Caco-2 (cell line): ENCODE measurements around the gene NOL4L. TPM values are rescaled to one million over a fixed set of nuclear protein-coding genes. Genes with fewer than 3 reads are reported as not detected.

Source experiments
- BruUV-seq: library from RNA; stranded (reverse); fragments of 400-500 nt; replicated peaks from 2 replicates; lab custom pipeline; 2021; lab: Mats Ljungman, UMichigan
- CTCF ChIA-PET: fragments of 300-600 bp; sonication (Branson Sonifier 250); formaldehyde crosslinking; loops from one replicate; lab custom pipeline; 2022; ENCODE audit warnings: antibody characterized with exemption; lab: Charles Lee
- POLR2A ChIA-PET: fragments of 300-600 bp; sonication (Branson Sonifier 250); formaldehyde crosslinking; loops from one replicate; lab custom pipeline; 2022; ENCODE audit warnings: antibody characterized with exemption; lab: Charles Lee
- DNase-seq, 2 experiments: peaks; one replicate each; pipeline versions ENCODE4 v3.0.0 to v3.0.0-alpha.2; 2020 to 2022
- H3K27me3 ChIP-seq: replicated peaks from 2 replicates; pipeline ENCODE4 v1.6.0; 2011; ENCODE audit warnings: low read length; ENCODE audit not compliant: control insufficient read depth, insufficient read depth
- H3K36me3 ChIP-seq: 2 replicates; pipeline ENCODE4 v1.5.1; 2011; ENCODE audit warnings: low read length; ENCODE audit not compliant: control insufficient read depth, insufficient read depth
- H3K4me1 ChIP-seq: fragments of 250-450 bp; sonication (Bioruptor Pico); 2 replicates; pipeline ENCODE4 v1.5.1; 2020; ENCODE audit warnings: mild to moderate bottlenecking
- H3K4me3 ChIP-seq: 2 replicates; pipeline ENCODE4 v1.5.1; 2011; ENCODE audit warnings: low read depth, mild to moderate bottlenecking, control low read depth, low read length
- H3K9me3 ChIP-seq: fragments of 250-450 bp; sonication (Bioruptor Pico); 2 replicates; pipeline ENCODE4 v1.5.1; 2020; ENCODE audit warnings: mild to moderate bottlenecking, moderate library complexity
- H3K27ac Mint-ChIP-seq: one replicate; pipeline ENCODE4 v1.8.0; 2022; ENCODE audit warnings: mixed read lengths; ENCODE audit not compliant: unreplicated experiment
- H3K27me3 Mint-ChIP-seq: one replicate; pipeline ENCODE4 v1.8.0; 2022; ENCODE audit warnings: mixed read lengths; ENCODE audit not compliant: insufficient read depth, unreplicated experiment
- H3K36me3 Mint-ChIP-seq: one replicate; pipeline ENCODE4 v1.8.0; 2022; ENCODE audit warnings: mild to moderate bottlenecking, mixed read lengths; ENCODE audit not compliant: insufficient read depth, unreplicated experiment
- H3K4me1 Mint-ChIP-seq: one replicate; pipeline ENCODE4 v1.8.0; 2022; ENCODE audit warnings: low read depth, mixed read lengths; ENCODE audit not compliant: unreplicated experiment
- H3K4me3 Mint-ChIP-seq: one replicate; pipeline ENCODE4 v1.8.0; 2022; ENCODE audit warnings: mild to moderate bottlenecking, moderate library complexity, mixed read lengths; ENCODE audit not compliant: unreplicated experiment
- H3K9me3 Mint-ChIP-seq: one replicate; pipeline ENCODE4 v1.8.0; 2022; ENCODE audit warnings: mixed read lengths; ENCODE audit not compliant: unreplicated experiment
- intact Hi-C: fragments of 100-400 bp; cut with micrococcal nuclease; formaldehyde crosslinking; loops from one replicate; pipeline ENCODE4 v1.10.0; 2022; ENCODE audit not compliant: unreplicated experiment
- total RNA-seq: library from RNA; stranded (reverse); gene quantifications from 2 replicates; pipeline ENCODE4 v1.2.3, GENCODE V29; 2022
- TF ChIP-seq, protein P1 (sequence below), 2 experiments: fragments of 200-600 bp in 1 of 2; IDR thresholded peaks; 1 replicate in 1 of 2; 2 replicates in 1 of 2; pipeline versions ENCODE4 v1.5.1 to v1.8.0; 2011 to 2022; ENCODE audit warnings: antibody characterized with exemption in 1 of 2, control low read depth in 1 of 2, inconsistent platforms in 1 of 2, low read depth in 1 of 2, low read length in 1 of 2, mild to moderate bottlenecking in 1 of 2, moderate library complexity in 1 of 2; ENCODE audit not compliant: insufficient read depth in 1 of 2, severe bottlenecking in 1 of 2, unreplicated experiment in 1 of 2

Gene NOL4L
- total RNA-seq, 1 experiment from 2014 or later, result 80.9 TPM

DNA sequence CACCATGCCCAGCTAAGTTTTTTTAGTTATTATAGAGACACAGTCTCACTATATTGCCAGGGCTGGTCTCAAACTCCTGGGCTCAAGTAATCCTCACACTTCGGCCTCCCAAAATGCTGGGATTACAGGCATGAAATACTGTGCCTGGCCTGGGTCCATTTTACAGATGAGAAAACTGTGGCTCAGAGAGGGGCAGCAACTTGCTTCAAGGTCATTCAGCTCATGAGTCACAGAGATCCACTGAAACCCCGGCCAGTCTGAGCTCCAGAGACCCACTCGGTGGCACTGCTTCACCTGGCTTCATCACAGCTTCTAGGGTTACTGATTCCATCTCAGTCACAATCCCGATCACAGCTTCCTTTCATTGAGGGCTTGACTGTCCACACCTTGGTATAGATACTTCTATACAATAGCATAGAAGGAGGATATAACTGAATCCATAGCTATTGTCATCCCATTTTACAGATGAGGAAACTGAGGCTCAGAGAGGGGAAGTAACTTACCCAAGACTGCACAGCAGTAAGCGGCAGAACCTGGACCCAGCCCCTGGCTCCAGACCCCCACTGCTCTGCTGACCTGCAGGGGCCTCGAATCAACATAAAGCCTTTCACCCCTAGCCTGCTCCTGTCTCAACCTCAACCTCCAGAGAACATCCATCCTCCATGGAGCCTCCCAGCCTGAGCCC, 11.8 kb downstream of the NOL4L start:
- ChIA-PET POLR2A (no interaction called here), CTCF (interaction anchor here (0.7 kb wide), 1 partner anchor 122 kb away, joined by 4 read pairs; no protein-coding TSS in a partner anchor)
- H3K36me3 Mint-ChIP-seq, result no peaks in the 10 kb centered on the region
- H3K27ac Mint-ChIP-seq, result no peak overlapping the region
- no peaks in the 10 kb centered on the region for H3K27me3 Mint-ChIP-seq
- H3K36me3 ChIP-seq, result no peaks in the 10 kb centered on the region
- peaks cover 11% of the 10 kb centered on the region for H3K4me1 ChIP-seq
- H3K9me3 ChIP-seq, result no peaks in the 10 kb centered on the region
- intact Hi-C loops, result no loop called here
- no peaks in the 10 kb centered on the region for H3K4me1 Mint-ChIP-seq
- no peak for DNase-seq
- H3K4me3 ChIP-seq, result no peak overlapping the region
- no peak overlapping the region for H3K4me3 Mint-ChIP-seq
- no TSS peak for BruUV-seq
- TF ChIP-seq, protein P1, sequence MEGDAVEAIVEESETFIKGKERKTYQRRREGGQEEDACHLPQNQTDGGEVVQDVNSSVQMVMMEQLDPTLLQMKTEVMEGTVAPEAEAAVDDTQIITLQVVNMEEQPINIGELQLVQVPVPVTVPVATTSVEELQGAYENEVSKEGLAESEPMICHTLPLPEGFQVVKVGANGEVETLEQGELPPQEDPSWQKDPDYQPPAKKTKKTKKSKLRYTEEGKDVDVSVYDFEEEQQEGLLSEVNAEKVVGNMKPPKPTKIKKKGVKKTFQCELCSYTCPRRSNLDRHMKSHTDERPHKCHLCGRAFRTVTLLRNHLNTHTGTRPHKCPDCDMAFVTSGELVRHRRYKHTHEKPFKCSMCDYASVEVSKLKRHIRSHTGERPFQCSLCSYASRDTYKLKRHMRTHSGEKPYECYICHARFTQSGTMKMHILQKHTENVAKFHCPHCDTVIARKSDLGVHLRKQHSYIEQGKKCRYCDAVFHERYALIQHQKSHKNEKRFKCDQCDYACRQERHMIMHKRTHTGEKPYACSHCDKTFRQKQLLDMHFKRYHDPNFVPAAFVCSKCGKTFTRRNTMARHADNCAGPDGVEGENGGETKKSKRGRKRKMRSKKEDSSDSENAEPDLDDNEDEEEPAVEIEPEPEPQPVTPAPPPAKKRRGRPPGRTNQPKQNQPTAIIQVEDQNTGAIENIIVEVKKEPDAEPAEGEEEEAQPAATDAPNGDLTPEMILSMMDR (IDR thresholded peaks at IDR 0.05; ENCODE audit: insufficient read depth in 1 of 2, low read depth in 1 of 2, low read length in 1 of 2, severe bottlenecking in 1 of 2, unreplicated experiment in 1 of 2), result no peak
- H3K9me3 Mint-ChIP-seq, result no peaks in the 10 kb centered on the region
- no peaks in the 10 kb centered on the region for H3K27me3 ChIP-seq

DNA sequence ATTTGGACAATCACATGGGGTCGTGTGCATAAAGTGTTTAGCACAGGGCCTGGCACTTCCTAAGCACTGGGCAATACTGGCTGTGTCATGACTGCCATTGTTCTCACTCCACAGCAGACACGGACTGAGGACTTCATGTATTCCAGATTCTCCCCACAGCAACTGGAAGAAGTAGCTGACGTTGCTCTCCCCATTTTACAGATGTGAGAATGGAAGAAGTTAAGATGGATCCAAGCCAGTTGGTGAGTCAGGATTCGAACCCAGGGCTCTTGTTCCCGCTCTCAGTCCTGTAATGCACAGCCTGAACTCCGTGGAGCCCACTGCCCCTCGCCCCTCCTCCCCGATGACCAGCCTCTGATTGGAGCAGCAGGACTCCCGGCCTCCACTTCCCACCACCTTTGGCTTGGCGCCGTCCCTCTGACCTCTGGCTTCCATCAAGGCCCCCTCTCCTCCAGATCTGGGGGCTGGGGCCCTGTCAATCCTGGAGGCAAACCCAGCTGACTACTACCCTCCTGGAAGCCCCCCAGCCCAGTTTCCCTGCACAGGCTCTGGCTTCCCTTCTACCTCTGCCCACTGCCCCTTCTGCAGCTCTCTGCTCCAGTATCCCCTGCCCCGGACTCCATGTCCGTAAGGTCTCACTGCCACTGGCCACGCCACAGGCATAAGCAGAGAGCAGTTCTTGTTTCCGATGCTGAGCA, 12.7 kb downstream of the NOL4L start:
- no peaks in the 10 kb centered on the region for H3K36me3 ChIP-seq
- no peaks in the 10 kb centered on the region for H3K9me3 ChIP-seq
- ChIA-PET CTCF (interaction anchor here (0.7 kb wide), 1 partner anchor 123 kb away, joined by 4 read pairs; no protein-coding TSS in a partner anchor), POLR2A (no interaction called here)
- H3K4me1 ChIP-seq, result peaks cover 11% of the 10 kb centered on the region
- Mint-ChIP-seq H3K4me1 (no peaks in the 10 kb centered on the region), H3K9me3 (no peaks in the 10 kb centered on the region), H3K27ac (no peak overlapping the region), H3K27me3 (no peaks in the 10 kb centered on the region), H3K4me3 (no peak overlapping the region), H3K36me3 (no peaks in the 10 kb centered on the region)
- no TSS peak for BruUV-seq
- TF ChIP-seq, protein P1 (IDR thresholded peaks at IDR 0.05; ENCODE audit: insufficient read depth in 1 of 2, low read depth in 1 of 2, low read length in 1 of 2, severe bottlenecking in 1 of 2, unreplicated experiment in 1 of 2), result no peak
- no peak overlapping the region for H3K4me3 ChIP-seq
- no peak for DNase-seq
- intact Hi-C loops, result no loop called here
- H3K27me3 ChIP-seq, result no peaks in the 10 kb centered on the region

DNA sequence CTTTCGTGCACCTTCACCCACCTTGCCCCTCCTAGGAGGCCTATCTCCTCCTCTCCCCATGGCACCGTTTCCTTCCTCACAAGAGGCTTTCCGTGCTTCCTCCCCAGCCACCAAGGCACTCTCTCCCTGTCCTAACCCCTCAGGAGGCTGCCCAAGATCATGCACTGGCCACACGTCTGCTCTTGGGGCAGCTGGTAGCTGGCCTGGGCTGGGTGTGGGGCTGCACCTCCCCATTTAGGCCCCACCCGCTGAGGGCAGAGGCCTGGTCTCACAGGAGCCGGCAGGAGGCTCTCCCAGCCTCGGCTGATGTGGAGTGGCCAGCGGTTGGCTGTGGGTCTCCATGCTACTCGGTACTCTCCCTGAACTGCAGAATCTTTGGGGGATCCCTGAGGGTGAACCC, 13.6 kb downstream of the NOL4L start:
- Mint-ChIP-seq H3K4me3 (no peak overlapping the region), H3K36me3 (no peaks in the 10 kb centered on the region), H3K27ac (no peak overlapping the region), H3K27me3 (no peaks in the 10 kb centered on the region), H3K4me1 (no peaks in the 10 kb centered on the region), H3K9me3 (no peaks in the 10 kb centered on the region)
- no peaks in the 10 kb centered on the region for H3K27me3 ChIP-seq
- BruUV-seq, result no TSS peak
- peaks cover 11% of the 10 kb centered on the region for H3K4me1 ChIP-seq
- TF ChIP-seq, protein P1 (IDR thresholded peaks at IDR 0.05; ENCODE audit: insufficient read depth in 1 of 2, low read depth in 1 of 2, low read length in 1 of 2, severe bottlenecking in 1 of 2, unreplicated experiment in 1 of 2), result no peak
- CTCF ChIA-PET, result no interaction called here
- H3K9me3 ChIP-seq, result no peaks in the 10 kb centered on the region
- DNase-seq, result no peak
- POLR2A ChIA-PET, result no interaction called here
- no peaks in the 10 kb centered on the region for H3K36me3 ChIP-seq
- H3K4me3 ChIP-seq, result no peak overlapping the region
- intact Hi-C loops, result no loop called here
